IMR-90 (cell line): ENCODE measurements around the gene IL19. TPM values are rescaled to one million over a fixed set of nuclear protein-coding genes. Genes with fewer than 3 reads are reported as not detected.

Source experiments
- ATAC-seq: fragments of 200-7000 bp; cut with Tn5 transposase; 2 replicates; pipeline ENCODE4 v1.9.1; 2020; ENCODE audit warnings: low read depth, mild to moderate bottlenecking, moderate library complexity
- BruUV-seq: library from RNA; stranded (reverse); fragments of 400-500 nt; replicated peaks from 2 replicates; lab custom pipeline; 2021; lab: Mats Ljungman, UMichigan
- CTCF ChIA-PET: fragments of 300-600 bp; formaldehyde crosslinking; extraction: SDS; loops from one replicate; lab custom pipeline; 2021; ENCODE audit warnings: antibody characterized with exemption; lab: Yijun Ruan, JAX
- POLR2A ChIA-PET: fragments of 300-600 bp; sonication (Branson Sonifier 250); formaldehyde crosslinking; loops from one replicate; lab custom pipeline; 2022; ENCODE audit warnings: antibody characterized with exemption; ENCODE audit not compliant: unreplicated experiment; lab: Charles Lee
- DNase-seq: peaks from one replicate; pipeline ENCODE4 v3.0.0; 2013
- H2AFZ ChIP-seq: replicated peaks from 2 replicates; pipeline ENCODE3; 2013; ENCODE audit warnings: low read length, mild to moderate bottlenecking; ENCODE audit not compliant: poor library complexity
- H2AK5ac ChIP-seq: 2 replicates; pipeline ENCODE4 v1.6.1; 2013; ENCODE audit warnings: low read depth, low read length, inconsistent platforms
- H2AK9ac ChIP-seq: replicated peaks from 2 replicates; pipeline ENCODE3; 2013; ENCODE audit warnings: mild to moderate bottlenecking, low read depth, low read length, moderate library complexity; ENCODE audit not compliant: poor library complexity
- H2BK120ac ChIP-seq: 2 replicates; pipeline ENCODE4 v1.6.1; 2013; ENCODE audit warnings: low read depth, low read length, inconsistent platforms
- H2BK15ac ChIP-seq: 3 replicates; pipeline ENCODE4 v1.6.1; 2013; ENCODE audit warnings: low read depth, low read length, inconsistent platforms
- H2BK20ac ChIP-seq: 2 replicates; pipeline ENCODE4 v1.6.1; 2013; ENCODE audit warnings: low read depth, mild to moderate bottlenecking, inconsistent platforms, low read length, moderate library complexity
- H2BK5ac ChIP-seq: 2 replicates; pipeline ENCODE4 v1.6.1; 2013; ENCODE audit warnings: mild to moderate bottlenecking, low read depth, low read length, inconsistent platforms; ENCODE audit not compliant: poor library complexity, severe bottlenecking
- H3K14ac ChIP-seq: replicated peaks from 2 replicates; pipeline ENCODE4 v1.6.1; 2013; ENCODE audit warnings: low read depth, low read length, inconsistent platforms
- H3K18ac ChIP-seq: 2 replicates; pipeline ENCODE4 v1.6.1; 2013; ENCODE audit warnings: low read depth, low read length, control low read depth
- H3K23ac ChIP-seq: 2 replicates; pipeline ENCODE4 v1.6.1; 2013; ENCODE audit warnings: low read depth, low read length, inconsistent platforms
- H3K27ac ChIP-seq: 2 replicates; pipeline ENCODE4 v1.5.1; 2013; ENCODE audit warnings: mild to moderate bottlenecking, control low read depth, low read length; ENCODE audit not compliant: insufficient read depth
- H3K27me3 ChIP-seq: 2 replicates; pipeline ENCODE4 v1.6.1; 2013; ENCODE audit warnings: low read length; ENCODE audit not compliant: control insufficient read depth, insufficient read depth
- H3K36me3 ChIP-seq: 2 replicates; pipeline ENCODE4 v1.6.1; 2013; ENCODE audit warnings: low read length, mixed read lengths; ENCODE audit not compliant: control insufficient read depth, insufficient read depth
- H3K4ac ChIP-seq: 2 replicates; pipeline ENCODE4 v1.6.1; 2013; ENCODE audit warnings: low read depth, low read length, inconsistent platforms
- H3K4me1 ChIP-seq: 2 replicates; pipeline ENCODE4 v1.6.1; 2013; ENCODE audit warnings: low read length, mixed read lengths; ENCODE audit not compliant: control insufficient read depth, insufficient read depth
- H3K4me2 ChIP-seq: 2 replicates; pipeline ENCODE4 v1.6.1; 2013; ENCODE audit warnings: low read depth, mild to moderate bottlenecking, control low read depth, low read length, moderate library complexity
- H3K4me3 ChIP-seq: 2 replicates; pipeline ENCODE4 v1.5.1; 2013; ENCODE audit warnings: low read depth, mild to moderate bottlenecking, control low read depth, low read length, moderate library complexity; ENCODE audit not compliant: insufficient read depth
- H3K56ac ChIP-seq: 2 replicates; pipeline ENCODE4 v1.6.1; 2013; ENCODE audit warnings: low read length, inconsistent platforms; ENCODE audit not compliant: insufficient read depth; ENCODE audit errors: extremely low read depth
- H3K79me1 ChIP-seq, 2 experiments: 2 replicates each; pipeline ENCODE4 v1.6.1; 2013; ENCODE audit warnings: low read length in 2 of 2, inconsistent platforms in 1 of 2, low read depth in 1 of 2
- H3K9ac ChIP-seq: 2 replicates; pipeline ENCODE4 v1.6.1; 2013; ENCODE audit warnings: low read depth, low read length, control low read depth
- H3K9me1 ChIP-seq: 2 replicates; pipeline ENCODE4 v1.6.1; 2013; ENCODE audit warnings: low read length, inconsistent platforms; ENCODE audit not compliant: insufficient read depth
- H3K9me3 ChIP-seq: 2 replicates; pipeline ENCODE4 v1.6.1; 2013; ENCODE audit warnings: low read length; ENCODE audit not compliant: control insufficient read depth, insufficient read depth
- H4K20me1 ChIP-seq: 2 replicates; pipeline ENCODE4 v1.6.1; 2013; ENCODE audit warnings: low read length, inconsistent platforms; ENCODE audit not compliant: insufficient read depth
- H4K5ac ChIP-seq: 2 replicates; pipeline ENCODE4 v1.6.1; 2013; ENCODE audit warnings: mild to moderate bottlenecking, low read depth, low read length, control low read depth
- H4K8ac ChIP-seq, 2 experiments: 2 replicates each; pipeline ENCODE4 v1.6.1; 2013; ENCODE audit warnings: low read depth in 2 of 2, low read length in 2 of 2, control low read depth in 1 of 2, inconsistent platforms in 1 of 2
- H4K91ac ChIP-seq: 2 replicates; pipeline ENCODE4 v1.6.1; 2013; ENCODE audit warnings: low read depth, low read length, inconsistent platforms; ENCODE audit not compliant: insufficient read depth
- MAFK ChIP-seq: IDR thresholded peaks from 2 replicates; pipeline ENCODE4 v1.6.1; 2012; ENCODE audit warnings: low read depth, low read length, improper control_type of control experiment
- NFE2L2 ChIP-seq: fragments of 150-350 bp; IDR thresholded peaks from 2 replicates; pipeline ENCODE4 v1.6.1; 2016; ENCODE audit warnings: low read depth, mild to moderate bottlenecking, low read length
- WGBS, 2 experiments: methylation state at CpG; one replicate each; pipeline versions ENCODE4 v1.1.5 to v1.1.7; 2013; ENCODE audit warnings: missing lambda C conversion rate in 2 of 2; ENCODE audit not compliant: insufficient read length in 1 of 2; ENCODE audit errors: extremely low coverage in 2 of 2; 5-methylcytosine and 5-hydroxymethylcytosine counted together
- dilution Hi-C: fragments of 300-500 bp; cut with HindIII; formaldehyde crosslinking; loops from one replicate; pipeline ENCODE4 v1.14.3; 2018; ENCODE audit warnings: low sequenced_read_pairs; ENCODE audit not compliant: unreplicated experiment
- in situ Hi-C: fragments of 300-500 bp; cut with MboI; formaldehyde crosslinking; loops from 3 replicates; pipeline ENCODE4 v1.14.3; 2019; ENCODE audit warnings: low sequenced_read_pairs, inconsistent platforms, mixed read lengths
- intact Hi-C: fragments of 100-400 bp; cut with micrococcal nuclease; formaldehyde crosslinking; loops from 2 replicates; pipeline ENCODE4 v1.10.0; 2022
- polyA plus RNA-seq, 3 experiments: library from polyadenylated mRNA; depleted of rRNA; stranded (reverse); fragments of >200 nt; gene quantifications; 2 replicates each; pipeline ENCODE4 v1.2.3, GENCODE V29; 2012; ENCODE audit warnings: low replicate concordance in 1 of 3
- total RNA-seq: library from RNA; depleted of rRNA; stranded (reverse); fragments of >200 nt; gene quantifications from 2 replicates; pipeline ENCODE4 v1.2.3, GENCODE V29; 2012

Gene IL19
- total and polyA plus RNA-seq, 2 of the 4 experiments (the other 2 are of a cell fraction): not detected

DNA sequence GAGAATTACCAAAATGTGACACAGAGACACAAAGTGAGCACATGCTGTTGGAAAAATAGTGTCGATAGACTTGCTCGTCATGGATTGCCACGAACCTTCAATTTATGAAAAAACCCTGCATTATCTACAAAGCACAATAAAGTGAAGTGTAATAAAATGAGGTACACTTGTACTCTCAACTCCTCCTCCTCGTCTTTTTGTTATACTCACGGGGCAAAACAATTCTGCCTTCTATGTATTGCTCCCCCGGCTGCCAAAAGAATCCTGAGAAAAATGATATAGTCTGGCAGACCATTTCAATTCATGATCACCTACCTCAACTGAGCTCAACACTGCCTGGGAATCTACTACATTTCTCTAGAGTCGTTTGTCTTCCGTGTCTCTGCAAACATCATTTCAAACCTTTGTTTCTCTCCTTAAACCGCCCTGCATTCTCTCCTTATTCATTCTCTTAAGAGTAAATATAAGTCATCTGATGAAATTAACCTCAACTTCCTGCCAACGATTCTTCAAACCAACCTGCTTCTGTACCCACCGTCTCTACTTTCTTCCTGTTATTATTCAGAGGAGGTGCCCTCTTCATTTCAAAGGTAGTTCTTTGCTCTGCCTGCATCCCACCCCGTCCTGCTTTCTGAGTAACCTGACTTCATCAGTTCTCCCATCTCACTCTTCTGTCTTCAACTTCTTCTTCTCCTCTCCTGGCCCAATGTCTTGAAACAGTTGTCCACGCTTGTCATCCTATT is 12.9 kb upstream of the IL19 start:
- DNase-seq: no peak
- no peak for ATAC-seq
- Histone ChIP-seq H2BK5ac (no peak overlapping the region), H3K23ac (no peak overlapping the region), H2BK15ac (no peak overlapping the region), H3K79me1 (no peaks in the 10 kb centered on the region), H4K8ac (no peak overlapping the region), H3K4me3 (no peak overlapping the region), H3K27ac (no peak overlapping the region), H2AK5ac (no peak overlapping the region), H3K27me3 (no peaks in the 10 kb centered on the region), H4K20me1 (no peaks in the 10 kb centered on the region), H3K9me3 (no peaks in the 10 kb centered on the region; the same call in 1 of the 2 replicates), H3K56ac (no peak overlapping the region), H2BK20ac (no peak overlapping the region), H3K4ac (no peak overlapping the region), H3K18ac (no peak overlapping the region), H3K4me2 (no peak overlapping the region), H2AK9ac (no peak overlapping the region), H4K91ac (no peak overlapping the region), H3K14ac (no peak overlapping the region), H3K9ac (no peak overlapping the region), H2AFZ (no peak overlapping the region), H2BK120ac (no peak overlapping the region), H4K5ac (no peak overlapping the region), H3K4me1 (no peaks in the 10 kb centered on the region), H3K9me1 (no peaks in the 10 kb centered on the region), H3K36me3 (no peaks in the 10 kb centered on the region)
- intact Hi-C loops (loop anchor here (10.0 kb wide), 1 partner anchor 317 kb away; no protein-coding TSS in a partner anchor), dilution Hi-C loops (no loop called here), in situ Hi-C loops (no loop called here)
- TF ChIP-seq MAFK (no peak), NFE2L2 (no peak)
- POLR2A ChIA-PET: no interaction called here
- CTCF ChIA-PET: no interaction called here
- 74% methylated on average over 3 of the region's 13 CpGs; no CpG with 5 or more reads in 1 of the 2 experiments for WGBS, 2 experiments
- BruUV-seq: no TSS peak
